Measurements from ENCODE around the gene SEPTIN11. TPM values are rescaled to one million over a fixed set of nuclear protein-coding genes. Genes with fewer than 3 reads are reported as not detected.

Gene SEPTIN11
- total RNA-seq, 6 donors from 2014 or later = 56.3 to 136 (median 94.0) TPM

DNA sequence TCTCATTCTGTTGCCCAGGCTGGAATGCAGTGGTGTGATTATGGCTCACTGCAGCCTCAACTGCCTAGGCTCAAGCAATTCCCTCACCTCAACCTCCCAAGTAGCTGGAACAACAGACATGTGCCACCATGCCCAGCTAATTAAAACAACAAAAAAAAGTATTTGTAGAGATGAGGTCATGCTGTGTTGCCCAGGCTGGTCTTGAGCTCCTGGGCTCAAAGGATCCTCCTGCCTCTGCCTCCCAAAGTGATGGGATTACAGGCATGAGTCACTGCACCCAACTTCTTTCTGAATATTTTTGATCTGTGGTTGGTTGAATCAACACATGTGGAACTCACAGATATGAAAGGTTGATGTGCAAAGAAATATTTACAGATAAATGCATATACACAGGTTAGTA, 18.5 kb upstream of the SEPTIN11 start:
- Histone ChIP-seq H3K27me3 (no peaks in the 10 kb centered on the region), H3K27ac (no peak overlapping the region), H3K4me3 (no peak overlapping the region), H3K36me3 (no peaks in the 10 kb centered on the region), H3K4me1 (no peaks in the 10 kb centered on the region), H3K9me3 (no peaks in the 10 kb centered on the region)
- ATAC-seq (ENCODE audit: low FRiP score in 2 of 2) (no peak), DNase-seq (no peak)
- no peak for TF ChIP-seq EP300 (IDR thresholded peaks at IDR 0.05)
- TF ChIP-seq, protein P1, sequence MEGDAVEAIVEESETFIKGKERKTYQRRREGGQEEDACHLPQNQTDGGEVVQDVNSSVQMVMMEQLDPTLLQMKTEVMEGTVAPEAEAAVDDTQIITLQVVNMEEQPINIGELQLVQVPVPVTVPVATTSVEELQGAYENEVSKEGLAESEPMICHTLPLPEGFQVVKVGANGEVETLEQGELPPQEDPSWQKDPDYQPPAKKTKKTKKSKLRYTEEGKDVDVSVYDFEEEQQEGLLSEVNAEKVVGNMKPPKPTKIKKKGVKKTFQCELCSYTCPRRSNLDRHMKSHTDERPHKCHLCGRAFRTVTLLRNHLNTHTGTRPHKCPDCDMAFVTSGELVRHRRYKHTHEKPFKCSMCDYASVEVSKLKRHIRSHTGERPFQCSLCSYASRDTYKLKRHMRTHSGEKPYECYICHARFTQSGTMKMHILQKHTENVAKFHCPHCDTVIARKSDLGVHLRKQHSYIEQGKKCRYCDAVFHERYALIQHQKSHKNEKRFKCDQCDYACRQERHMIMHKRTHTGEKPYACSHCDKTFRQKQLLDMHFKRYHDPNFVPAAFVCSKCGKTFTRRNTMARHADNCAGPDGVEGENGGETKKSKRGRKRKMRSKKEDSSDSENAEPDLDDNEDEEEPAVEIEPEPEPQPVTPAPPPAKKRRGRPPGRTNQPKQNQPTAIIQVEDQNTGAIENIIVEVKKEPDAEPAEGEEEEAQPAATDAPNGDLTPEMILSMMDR (IDR thresholded peaks at IDR 0.05) = no peak
- TF ChIP-seq POLR2AphosphoS5 (IDR thresholded peaks at IDR 0.05) = no peak
- no peak for TF ChIP-seq POLR2A (IDR thresholded peaks at IDR 0.05)

DNA sequence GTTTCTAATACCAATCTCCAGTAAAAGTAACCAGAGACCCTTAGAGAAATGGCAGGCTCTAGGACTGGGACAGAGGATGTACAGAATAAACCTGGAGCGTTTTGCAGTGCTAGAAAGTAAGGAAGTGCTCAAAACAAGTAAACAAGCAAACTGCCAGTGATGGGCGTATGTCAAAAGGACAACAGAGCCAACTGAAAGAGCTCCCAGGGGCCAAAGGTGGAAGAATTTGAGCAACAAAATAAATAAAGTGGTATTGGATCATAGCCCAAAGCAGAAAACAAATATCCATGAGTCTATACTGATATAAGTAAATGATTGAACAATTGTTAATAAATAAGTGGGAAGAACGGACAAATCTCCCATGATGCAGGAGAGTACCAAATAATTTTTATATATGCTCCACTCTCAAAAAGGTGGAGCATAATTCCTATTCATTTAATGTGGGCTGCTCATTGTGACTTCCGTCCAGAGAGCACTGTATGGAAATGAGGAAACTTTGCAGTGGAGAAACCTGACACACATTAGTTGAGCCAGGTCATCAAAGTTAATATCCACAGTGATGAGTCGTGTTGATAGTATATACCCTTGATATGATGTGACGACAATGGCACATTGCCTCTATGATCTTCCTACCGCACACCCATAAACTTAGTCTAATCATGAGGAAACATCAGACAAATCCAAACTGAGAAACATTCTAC, 17.8 kb upstream of the SEPTIN11 start:
- ATAC-seq (ENCODE audit: low FRiP score in 2 of 2) = no peak
- Histone ChIP-seq H3K4me1 (no peaks in the 10 kb centered on the region), H3K27me3 (no peaks in the 10 kb centered on the region), H3K36me3 (no peaks in the 10 kb centered on the region), H3K27ac (no peak overlapping the region), H3K4me3 (no peak overlapping the region), H3K9me3 (no peaks in the 10 kb centered on the region)
- no peak for TF ChIP-seq POLR2AphosphoS5 (IDR thresholded peaks at IDR 0.05)
- TF ChIP-seq EP300 (IDR thresholded peaks at IDR 0.05) = no peak
- TF ChIP-seq POLR2A (IDR thresholded peaks at IDR 0.05) = no peak
- TF ChIP-seq, protein P1 (IDR thresholded peaks at IDR 0.05) = no peak
- 83 to 84% methylated on average over 7 of the region's 7 CpGs for WGBS, 2 donors
- no peak for DNase-seq

DNA sequence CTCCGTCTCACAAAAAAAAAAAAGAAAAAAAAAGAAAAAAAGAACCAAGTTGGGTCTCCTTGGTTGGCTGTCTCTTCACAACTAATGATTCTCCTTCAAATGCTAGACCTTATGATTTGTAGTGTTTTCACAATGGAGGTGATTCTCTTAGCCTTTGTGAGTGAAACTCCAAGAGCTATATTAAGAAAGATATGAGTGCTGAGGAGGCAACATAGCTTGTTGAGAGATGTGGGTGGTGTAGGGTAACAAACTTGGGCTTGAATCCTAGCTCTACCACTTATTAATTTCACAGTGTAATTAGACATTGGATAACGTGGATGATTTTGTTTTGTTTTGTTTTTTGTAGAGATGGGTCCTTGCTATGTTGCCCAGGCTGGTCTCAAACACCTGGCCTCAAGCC, 10.4 kb upstream of the SEPTIN11 start:
- DNase-seq = no peak
- Histone ChIP-seq H3K27ac (no peak overlapping the region), H3K27me3 (no peaks in the 10 kb centered on the region), H3K4me1 (no peaks in the 10 kb centered on the region), H3K36me3 (no peaks in the 10 kb centered on the region), H3K9me3 (no peaks in the 10 kb centered on the region), H3K4me3 (no peak overlapping the region)
- 74 to 91% methylated on average over 2 of the region's 2 CpGs for WGBS, 2 donors
- no peak for TF ChIP-seq POLR2AphosphoS5 (IDR thresholded peaks at IDR 0.05)
- no peak for TF ChIP-seq EP300 (IDR thresholded peaks at IDR 0.05)
- TF ChIP-seq, protein P1 (IDR thresholded peaks at IDR 0.05) = no peak
- no peak for TF ChIP-seq POLR2A (IDR thresholded peaks at IDR 0.05)
- ATAC-seq (ENCODE audit: low FRiP score in 2 of 2) = no peak

DNA sequence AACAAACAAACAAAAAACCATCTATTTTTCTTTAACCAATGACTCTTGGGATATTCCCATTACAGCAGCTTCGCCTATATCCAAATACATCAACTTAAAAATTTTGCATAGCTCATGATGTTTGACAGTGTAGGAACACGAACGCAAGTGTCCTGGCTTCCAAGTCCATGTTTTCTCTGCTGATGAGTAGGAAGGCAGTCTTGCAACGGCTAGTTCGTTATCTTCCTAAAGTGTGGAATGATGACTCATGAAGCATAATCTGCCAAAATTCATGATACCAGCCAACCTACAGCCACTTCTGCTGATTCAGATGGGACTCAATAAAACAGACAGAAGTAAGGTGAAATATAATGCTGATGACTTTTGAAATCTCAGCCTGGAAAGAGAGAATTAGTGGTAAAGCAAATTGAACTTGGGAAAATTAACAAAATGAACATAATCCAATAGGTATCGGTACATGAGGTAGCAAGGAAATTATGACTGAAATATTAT, 6.4 kb upstream of the SEPTIN11 start:
- no peak for DNase-seq
- Histone ChIP-seq H3K27ac (no peak overlapping the region), H3K36me3 (no peaks in the 10 kb centered on the region), H3K4me1 (peaks cover 0 to 5% (median 2%) of the 10 kb centered on the region in 4 donors), H3K4me3 (no peak overlapping the region), H3K27me3 (no peaks in the 10 kb centered on the region), H3K9me3 (no peaks in the 10 kb centered on the region)
- TF ChIP-seq POLR2A (IDR thresholded peaks at IDR 0.05) = no peak
- TF ChIP-seq, protein P1 (IDR thresholded peaks at IDR 0.05) = no peak
- no peak for TF ChIP-seq POLR2AphosphoS5 (IDR thresholded peaks at IDR 0.05)
- TF ChIP-seq EP300 (IDR thresholded peaks at IDR 0.05) = no peak
- ATAC-seq (ENCODE audit: low FRiP score in 2 of 2) = peak in 1 of 2 donors; percentile 12
- WGBS, 2 donors = 73 to 90% methylated on average over 6 of the region's 6 CpGs

DNA sequence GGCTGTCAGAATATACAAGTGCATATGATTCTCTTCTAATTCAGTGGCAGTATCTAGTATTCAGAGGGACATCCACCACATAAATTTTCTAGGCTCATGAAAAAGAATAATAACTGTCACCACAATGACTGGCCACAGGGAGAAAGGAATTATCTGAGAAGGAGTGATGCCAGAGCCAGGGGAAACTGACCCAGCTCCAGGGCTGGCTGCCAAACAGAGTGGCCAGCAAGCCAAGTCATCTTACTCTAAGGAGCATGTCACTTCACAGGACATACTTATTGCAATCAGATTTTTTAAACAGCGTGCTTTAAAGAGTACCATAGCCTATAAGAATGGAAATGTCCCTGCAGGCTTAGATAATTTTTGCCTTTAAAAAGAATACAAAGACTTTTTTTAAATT, 5.8 kb upstream of the SEPTIN11 start:
- Histone ChIP-seq H3K9me3 (no peaks in the 10 kb centered on the region), H3K27ac (no peak overlapping the region), H3K4me1 (peaks cover 6 to 10% (median 7%) of the 10 kb centered on the region in 4 donors), H3K4me3 (no peak overlapping the region), H3K27me3 (no peaks in the 10 kb centered on the region), H3K36me3 (no peaks in the 10 kb centered on the region)
- TF ChIP-seq EP300 (IDR thresholded peaks at IDR 0.05) (no peak), POLR2A (IDR thresholded peaks at IDR 0.05) (no peak), POLR2AphosphoS5 (IDR thresholded peaks at IDR 0.05) (no peak)
- TF ChIP-seq, protein P1 (IDR thresholded peaks at IDR 0.05) = no peak
- 71 to 78% methylated on average over 1 of the region's 1 CpG for WGBS, 2 donors
- no peak for ATAC-seq (ENCODE audit: low FRiP score in 2 of 2)
- DNase-seq = no peak

Data from upper lobe of left lung (tissue), 6 donors.